Trophoblast cell (in vitro differentiated cells and primary cell): ENCODE results near the gene HINT1.

Experiments used
- DNase-seq, 2 donors: peaks; one replicate each; pipeline ENCODE4 v3.0.0-alpha.2; 2016
- H2AFZ ChIP-seq: 2 replicates; pipeline ENCODE4 v1.6.1; 2013; ENCODE audit warnings: low read length, moderate library complexity, mild to moderate bottlenecking; ENCODE audit not compliant: insufficient read depth, poor library complexity
- H2AK5ac ChIP-seq: 2 replicates; pipeline ENCODE4 v1.6.1; 2013; ENCODE audit warnings: mild to moderate bottlenecking, low read length
- H2BK120ac ChIP-seq: 2 replicates; pipeline ENCODE4 v1.6.1; 2013; ENCODE audit warnings: low read length, mild to moderate bottlenecking, moderate library complexity; ENCODE audit not compliant: insufficient read depth, poor library complexity
- H2BK12ac ChIP-seq: 2 replicates; pipeline ENCODE4 v1.6.1; 2013; ENCODE audit warnings: mild to moderate bottlenecking, low read length, moderate library complexity
- H2BK5ac ChIP-seq: 2 replicates; pipeline ENCODE4 v1.6.1; 2013; ENCODE audit warnings: low read length, low read depth, moderate library complexity, mild to moderate bottlenecking; ENCODE audit not compliant: poor library complexity
- H3K14ac ChIP-seq: 2 replicates; pipeline ENCODE4 v1.6.1; 2013; ENCODE audit warnings: mild to moderate bottlenecking, low read length
- H3K18ac ChIP-seq: 2 replicates; pipeline ENCODE4 v1.6.1; 2013; ENCODE audit warnings: mild to moderate bottlenecking, low read length
- H3K23ac ChIP-seq: 2 replicates; pipeline ENCODE4 v1.6.1; 2013; ENCODE audit warnings: low read length
- H3K27ac ChIP-seq: 2 replicates; pipeline ENCODE4 v1.5.1; 2013; ENCODE audit warnings: low read depth, mild to moderate bottlenecking, inconsistent platforms, low read length, moderate library complexity
- H3K27me3 ChIP-seq: 2 replicates; pipeline ENCODE4 v1.6.1; 2013; ENCODE audit warnings: inconsistent platforms, mild to moderate bottlenecking, low read length, moderate library complexity; ENCODE audit not compliant: insufficient read depth
- H3K36me3 ChIP-seq, 2 experiments: 1 replicate in 1 of 2; 2 replicates in 1 of 2; pipeline ENCODE4 v1.6.1; 2013; ENCODE audit warnings: low read length in 2 of 2, mild to moderate bottlenecking in 2 of 2, moderate library complexity in 1 of 2; ENCODE audit not compliant: insufficient read depth in 2 of 2, control insufficient read depth in 1 of 2
- H3K4ac ChIP-seq: 2 replicates; pipeline ENCODE4 v1.6.1; 2013; ENCODE audit warnings: low read depth, mild to moderate bottlenecking, low read length, moderate library complexity
- H3K4me1 ChIP-seq, 2 experiments: 1 replicate in 1 of 2; 2 replicates in 1 of 2; pipeline ENCODE4 v1.6.1; 2013; ENCODE audit warnings: low read length in 2 of 2, mild to moderate bottlenecking in 2 of 2, moderate library complexity in 1 of 2; ENCODE audit not compliant: insufficient read depth in 2 of 2, control insufficient read depth in 1 of 2
- H3K4me2 ChIP-seq: 2 replicates; pipeline ENCODE4 v1.6.1; 2013; ENCODE audit warnings: inconsistent platforms, mild to moderate bottlenecking, low read length, moderate library complexity
- H3K4me3 ChIP-seq: 2 replicates; pipeline ENCODE4 v1.5.1; 2013; ENCODE audit warnings: mild to moderate bottlenecking, low read depth, low read length, inconsistent platforms
- H3K79me1 ChIP-seq: one replicate; pipeline ENCODE4 v1.6.1; 2013; ENCODE audit warnings: low read length
- H3K79me2 ChIP-seq: 2 replicates; pipeline ENCODE4 v1.6.1; 2013; ENCODE audit warnings: low read length, mild to moderate bottlenecking; ENCODE audit not compliant: control insufficient read depth, insufficient read depth, poor library complexity
- H3K9ac ChIP-seq: 2 replicates; pipeline ENCODE4 v1.6.1; 2013; ENCODE audit warnings: mild to moderate bottlenecking, low read length
- H3K9me3 ChIP-seq: 2 replicates; pipeline ENCODE4 v1.6.1; 2013; ENCODE audit warnings: low read depth, mild to moderate bottlenecking, control low read depth, inconsistent platforms, low read length; ENCODE audit not compliant: insufficient read depth
- H4K12ac ChIP-seq: 2 replicates; pipeline ENCODE4 v1.6.1; 2013; ENCODE audit warnings: low read depth, mild to moderate bottlenecking, low read length, moderate library complexity
- H4K8ac ChIP-seq: 2 replicates; pipeline ENCODE4 v1.6.1; 2013; ENCODE audit warnings: low read depth, mild to moderate bottlenecking, low read length, moderate library complexity
- H4K91ac ChIP-seq: one replicate; pipeline ENCODE4 v1.6.1; 2013; ENCODE audit warnings: low read depth, mild to moderate bottlenecking, low read length, moderate library complexity
- WGBS: extraction: QIAGEN DNeasy Blood & Tissue Kit; methylation state at CpG from one replicate; pipeline ENCODE4 v1.1.7; 2013; ENCODE audit warnings: missing lambda C conversion rate; ENCODE audit not compliant: insufficient read length, insufficient coverage; ENCODE audit errors: extremely low coverage; 5-methylcytosine and 5-hydroxymethylcytosine counted together

HINT1 gene

GRCh38 chr5:131180407-131180806 lies 15.4 kb upstream of the HINT1 start:
- no peak for DNase-seq
- no peak overlapping the region for H2BK12ac ChIP-seq
- no peaks in the 10 kb centered on the region for H3K4me1 ChIP-seq
- H3K79me2 ChIP-seq, result no peaks in the 10 kb centered on the region
- H2AK5ac ChIP-seq, result no peak overlapping the region
- no peaks in the 10 kb centered on the region for H3K9me3 ChIP-seq
- no peaks in the 10 kb centered on the region for H3K36me3 ChIP-seq
- H3K18ac ChIP-seq, result no peak overlapping the region
- no peak overlapping the region for H4K8ac ChIP-seq
- no peak overlapping the region for H4K91ac ChIP-seq
- H2BK120ac ChIP-seq, result no peak overlapping the region
- H3K9ac ChIP-seq, result no peak overlapping the region
- no peak overlapping the region for H3K4me2 ChIP-seq
- no peak overlapping the region for H3K14ac ChIP-seq
- H3K23ac ChIP-seq, result no peak overlapping the region
- no peak overlapping the region for H2BK5ac ChIP-seq
- H3K4ac ChIP-seq, result no peak overlapping the region
- H3K27me3 ChIP-seq, result no peaks in the 10 kb centered on the region
- no peak overlapping the region for H3K4me3 ChIP-seq
- H3K27ac ChIP-seq, result no peak overlapping the region
- H4K12ac ChIP-seq, result no peak overlapping the region
- H2AFZ ChIP-seq, result no peak overlapping the region
- H3K79me1 ChIP-seq, result no peaks in the 10 kb centered on the region

- DNase-seq, result no peak
- Histone ChIP-seq H3K27me3 (no peaks in the 10 kb centered on the region), H3K14ac (no peak overlapping the region), H3K9me3 (no peaks in the 10 kb centered on the region), H4K91ac (no peak overlapping the region), H3K9ac (peak overlapping the region; percentile 59), H4K8ac (peak overlapping the region; percentile 64), H2AK5ac (no peak overlapping the region), H2BK120ac (no peak overlapping the region), H3K4me2 (peak overlapping the region; percentile 90), H2BK5ac (no peak overlapping the region), H3K4ac (no peak overlapping the region), H2AFZ (peak overlapping the region; percentile 51), H3K79me2 (no peaks in the 10 kb centered on the region), H3K79me1 (no peaks in the 10 kb centered on the region), H4K12ac (peak overlapping the region; percentile 74), H3K4me1 (peaks cover 0 to 5% of the 10 kb centered on the region in 2 experiments), H2BK12ac (no peak overlapping the region), H3K18ac (no peak overlapping the region), H3K27ac (no peak overlapping the region), H3K23ac (no peak overlapping the region), H3K4me3 (peak overlapping the region; percentile 78), H3K36me3 (no peaks in the 10 kb centered on the region)
- WGBS, result no CpG with 5 or more reads among the region's 11 CpGs
Measured at GRCh38 chr5:131171276-131171810, 6.3 kb upstream of the HINT1 start.

- no CpG with 5 or more reads among the region's 42 CpGs for WGBS
- Histone ChIP-seq H4K12ac (peak within 1 kb of the TSS; percentile 74), H3K18ac (no peak within 1 kb of the TSS), H3K79me2 (no peaks in the 10 kb centered on the region), H2BK12ac (no peak within 1 kb of the TSS), H3K4me2 (peak within 1 kb of the TSS; percentile 90), H3K14ac (peak within 1 kb of the TSS; percentile 15), H4K91ac (no peak within 1 kb of the TSS), H3K27me3 (no peaks in the 10 kb centered on the region), H3K9me3 (no peaks in the 10 kb centered on the region), H2AFZ (peak within 1 kb of the TSS; percentile 51), H4K8ac (peak within 1 kb of the TSS; percentile 64), H3K4me1 (peaks cover 0 to 5% of the 10 kb centered on the region in 2 experiments), H3K23ac (no peak within 1 kb of the TSS), H3K4ac (no peak within 1 kb of the TSS), H3K27ac (no peak within 1 kb of the TSS), H3K4me3 (peak within 1 kb of the TSS; percentile 78), H3K79me1 (no peaks in the 10 kb centered on the region), H2BK120ac (no peak within 1 kb of the TSS), H2AK5ac (no peak within 1 kb of the TSS), H2BK5ac (no peak within 1 kb of the TSS), H3K9ac (peak within 1 kb of the TSS; percentile 59), H3K36me3 (no peaks in the 10 kb centered on the region)
- DNase-seq, result peak; percentile 99 to 100
Measured at GRCh38 chr5:131170540-131171275, 5.7 kb upstream of the HINT1 start, which contains the start of gene LYRM7. Gene LYRM7, plus strand, starts transcription at chr5:131170944. Its CDS starts 77 bp downstream, at chr5:131171021.

- no CpG with 5 or more reads among the region's 16 CpGs for WGBS
- H3K79me2 ChIP-seq, result peaks cover under 1% of the 10 kb centered on the region
- no peak overlapping the region for H3K23ac ChIP-seq
- H3K14ac ChIP-seq, result no peak overlapping the region
- no peak overlapping the region for H2BK12ac ChIP-seq
- H2AK5ac ChIP-seq, result no peak overlapping the region
- H2BK120ac ChIP-seq, result no peak overlapping the region
- peak overlapping the region; percentile 21 for H4K8ac ChIP-seq
- H3K4me3 ChIP-seq, result peak overlapping the region; percentile 54
- no peak overlapping the region for H3K18ac ChIP-seq
- H3K4me1 ChIP-seq, result peaks cover 0 to 5% of the 10 kb centered on the region in 2 experiments
- H3K4me2 ChIP-seq, result peak overlapping the region; percentile 69
- H3K9ac ChIP-seq, result peak overlapping the region; percentile 42
- no peak overlapping the region for H2AFZ ChIP-seq
- no peak for DNase-seq
- H3K4ac ChIP-seq, result no peak overlapping the region
- H2BK5ac ChIP-seq, result no peak overlapping the region
- H3K27ac ChIP-seq, result no peak overlapping the region
- H3K9me3 ChIP-seq, result no peaks in the 10 kb centered on the region
- peak overlapping the region; percentile 63 for H4K12ac ChIP-seq
- H4K91ac ChIP-seq, result no peak overlapping the region
- H3K79me1 ChIP-seq, result peaks cover under 1% of the 10 kb centered on the region
- H3K36me3 ChIP-seq, result no peaks in the 10 kb centered on the region
- no peaks in the 10 kb centered on the region for H3K27me3 ChIP-seq
Measured at GRCh38 chr5:131169810-131170539, 4.9 kb upstream of the HINT1 start.
